Natural killer cell (primary cell): Measurements from ENCODE around the gene TRAFD1. TPM values are rescaled to one million over a fixed set of nuclear protein-coding genes. Genes with fewer than 3 reads are reported as not detected.
A peak's percentile ranks its signal among the peaks of the same experiment; 100 is the strongest.

Experiments used
- ATAC-seq, 3 donors: fragments of 150-1000 bp in 2 of 3; fragments of 200-7000 bp in 1 of 3; cut with Tn5 transposase; 1 replicate in 1 of 3; 2 replicates in 2 of 3; pipeline ENCODE4 v1.10.0; 2021; ENCODE audit warnings: mild to moderate bottlenecking in 2 of 3, moderate library complexity in 2 of 3
- DNase-seq, 2 donors: peaks; one replicate each; pipeline versions ENCODE4 v3.0.0 to v3.0.0-alpha.2; 2013 to 2021; ENCODE audit warnings: mixed read lengths in 1 of 2
- H3K27ac ChIP-seq: one replicate; pipeline ENCODE4 v1.5.1; 2013; ENCODE audit warnings: mild to moderate bottlenecking, low read length
- H3K27me3 ChIP-seq: one replicate; pipeline ENCODE4 v1.6.1; 2013; ENCODE audit warnings: low read length; ENCODE audit not compliant: control insufficient read depth, insufficient read depth
- H3K36me3 ChIP-seq: one replicate; pipeline ENCODE4 v1.6.1; 2013; ENCODE audit warnings: low read length; ENCODE audit not compliant: control insufficient read depth, insufficient read depth
- H3K4me1 ChIP-seq: one replicate; pipeline ENCODE4 v1.6.1; 2013; ENCODE audit warnings: low read length; ENCODE audit not compliant: control insufficient read depth, insufficient read depth
- H3K4me3 ChIP-seq: one replicate; pipeline ENCODE4 v1.5.1; 2013; ENCODE audit warnings: low read length
- H3K9me3 ChIP-seq: one replicate; pipeline ENCODE4 v1.6.1; 2013; ENCODE audit warnings: low read length; ENCODE audit not compliant: control insufficient read depth, insufficient read depth
- H3K27ac Mint-ChIP-seq, 2 donors: one replicate each; pipeline ENCODE4 v1.8.0; 2022; ENCODE audit warnings: mild to moderate bottlenecking in 2 of 2, mixed read lengths in 2 of 2, moderate library complexity in 1 of 2
- H3K27me3 Mint-ChIP-seq, 2 donors: one replicate each; pipeline ENCODE4 v1.8.0; 2022; ENCODE audit warnings: low read depth in 2 of 2, mixed read lengths in 2 of 2
- H3K36me3 Mint-ChIP-seq: one replicate; pipeline ENCODE4 v1.8.0; 2022; ENCODE audit warnings: mixed read lengths
- H3K4me1 Mint-ChIP-seq, 2 donors: one replicate each; pipeline ENCODE4 v1.8.0; 2022; ENCODE audit warnings: mixed read lengths in 2 of 2
- H3K4me3 Mint-ChIP-seq: one replicate; pipeline ENCODE4 v1.8.0; 2022; ENCODE audit warnings: mild to moderate bottlenecking, moderate library complexity, mixed read lengths
- H3K9me3 Mint-ChIP-seq, 2 donors: one replicate each; pipeline ENCODE4 v1.8.0; 2022; ENCODE audit warnings: mixed read lengths in 2 of 2
- WGBS: methylation state at CpG from one replicate; pipeline ENCODE4 v1.1.7; 2013; ENCODE audit warnings: missing lambda C conversion rate; ENCODE audit not compliant: insufficient coverage; 5-methylcytosine and 5-hydroxymethylcytosine counted together
- intact Hi-C: fragments of 100-400 bp; cut with micrococcal nuclease; formaldehyde crosslinking; loops from one replicate; pipeline ENCODE4 v1.14.2; 2022
- total RNA-seq, 4 donors: library from RNA; stranded (reverse); fragments of 120-200 nt in 1 of 4; gene quantifications; one replicate each; pipeline versions ENCODE4 v1.2.3 to v1.2.4, GENCODE V29; 2013 to 2022
- TF ChIP-seq, protein P1 (sequence below): fragments of 200-600 bp; IDR thresholded peaks from one replicate; pipeline ENCODE4 v1.8.0; 2022; ENCODE audit warnings: antibody characterized with exemption

Gene TRAFD1
- total RNA-seq, 3 donors from 2014 or later (not counting 1 experiment from before 2014, with no cell fraction given), result 35.8 to 45.3 (median 45.2) TPM

DNA sequence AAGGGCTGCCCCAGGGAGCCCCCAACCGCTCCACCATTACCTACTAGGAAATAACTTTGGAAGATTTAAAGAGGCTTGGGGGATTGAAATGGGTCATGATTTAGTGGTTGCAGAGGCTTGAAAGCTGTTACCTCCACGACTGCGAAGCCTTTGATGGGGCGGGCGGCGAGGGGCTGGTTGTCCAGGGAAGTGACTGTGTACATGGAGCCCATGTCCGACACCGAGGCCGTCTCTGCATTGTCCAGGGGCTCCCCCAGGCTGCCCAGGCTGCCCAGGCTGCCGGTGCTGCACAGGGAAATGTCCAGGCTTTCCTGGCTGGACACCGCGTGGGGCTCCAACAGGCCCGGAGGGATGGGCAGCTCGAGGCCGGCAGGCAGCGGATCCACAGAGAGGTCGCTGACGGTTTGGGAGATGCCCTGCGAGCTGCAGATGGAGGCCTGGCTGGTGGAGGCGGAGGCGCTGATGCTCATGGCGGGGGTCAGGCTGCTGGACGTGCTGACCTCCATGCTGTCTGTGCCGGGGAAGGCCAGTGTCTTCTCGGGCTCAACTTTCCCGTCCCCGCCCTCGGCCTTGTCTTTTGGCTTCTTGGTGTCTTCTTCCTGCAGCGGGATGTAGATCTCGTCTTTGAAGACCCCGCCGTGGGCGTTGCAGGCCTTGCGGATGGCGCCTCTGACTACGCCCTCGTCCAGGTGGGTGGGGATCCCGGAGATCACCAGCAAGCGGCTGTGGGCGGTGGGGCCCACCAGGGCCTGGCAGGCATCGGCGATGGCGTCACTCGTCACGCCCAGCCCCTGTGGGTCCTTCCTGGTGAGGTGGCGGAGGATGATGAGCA lies 58.9 kb downstream of the TRAFD1 start:
- Histone ChIP-seq H3K27ac (no peak overlapping the region), H3K36me3 (peaks cover 46% of the 10 kb centered on the region), H3K27me3 (no peaks in the 10 kb centered on the region), H3K9me3 (no peaks in the 10 kb centered on the region), H3K4me1 (no peaks in the 10 kb centered on the region), H3K4me3 (no peak overlapping the region)
- no peaks in the 10 kb centered on the region for H3K9me3 Mint-ChIP-seq
- no peaks in the 10 kb centered on the region for H3K36me3 Mint-ChIP-seq
- ATAC-seq (no peak), DNase-seq (no peak)
- no peak overlapping the region for H3K27ac Mint-ChIP-seq
- no peaks in the 10 kb centered on the region for H3K4me1 Mint-ChIP-seq
- no peaks in the 10 kb centered on the region for H3K27me3 Mint-ChIP-seq
- 97% methylated on average over 45 of the region's 46 CpGs for WGBS
- intact Hi-C loops, result no loop called here
- TF ChIP-seq, protein P1, sequence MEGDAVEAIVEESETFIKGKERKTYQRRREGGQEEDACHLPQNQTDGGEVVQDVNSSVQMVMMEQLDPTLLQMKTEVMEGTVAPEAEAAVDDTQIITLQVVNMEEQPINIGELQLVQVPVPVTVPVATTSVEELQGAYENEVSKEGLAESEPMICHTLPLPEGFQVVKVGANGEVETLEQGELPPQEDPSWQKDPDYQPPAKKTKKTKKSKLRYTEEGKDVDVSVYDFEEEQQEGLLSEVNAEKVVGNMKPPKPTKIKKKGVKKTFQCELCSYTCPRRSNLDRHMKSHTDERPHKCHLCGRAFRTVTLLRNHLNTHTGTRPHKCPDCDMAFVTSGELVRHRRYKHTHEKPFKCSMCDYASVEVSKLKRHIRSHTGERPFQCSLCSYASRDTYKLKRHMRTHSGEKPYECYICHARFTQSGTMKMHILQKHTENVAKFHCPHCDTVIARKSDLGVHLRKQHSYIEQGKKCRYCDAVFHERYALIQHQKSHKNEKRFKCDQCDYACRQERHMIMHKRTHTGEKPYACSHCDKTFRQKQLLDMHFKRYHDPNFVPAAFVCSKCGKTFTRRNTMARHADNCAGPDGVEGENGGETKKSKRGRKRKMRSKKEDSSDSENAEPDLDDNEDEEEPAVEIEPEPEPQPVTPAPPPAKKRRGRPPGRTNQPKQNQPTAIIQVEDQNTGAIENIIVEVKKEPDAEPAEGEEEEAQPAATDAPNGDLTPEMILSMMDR, result no peak
- H3K4me3 Mint-ChIP-seq, result no peak overlapping the region

DNA sequence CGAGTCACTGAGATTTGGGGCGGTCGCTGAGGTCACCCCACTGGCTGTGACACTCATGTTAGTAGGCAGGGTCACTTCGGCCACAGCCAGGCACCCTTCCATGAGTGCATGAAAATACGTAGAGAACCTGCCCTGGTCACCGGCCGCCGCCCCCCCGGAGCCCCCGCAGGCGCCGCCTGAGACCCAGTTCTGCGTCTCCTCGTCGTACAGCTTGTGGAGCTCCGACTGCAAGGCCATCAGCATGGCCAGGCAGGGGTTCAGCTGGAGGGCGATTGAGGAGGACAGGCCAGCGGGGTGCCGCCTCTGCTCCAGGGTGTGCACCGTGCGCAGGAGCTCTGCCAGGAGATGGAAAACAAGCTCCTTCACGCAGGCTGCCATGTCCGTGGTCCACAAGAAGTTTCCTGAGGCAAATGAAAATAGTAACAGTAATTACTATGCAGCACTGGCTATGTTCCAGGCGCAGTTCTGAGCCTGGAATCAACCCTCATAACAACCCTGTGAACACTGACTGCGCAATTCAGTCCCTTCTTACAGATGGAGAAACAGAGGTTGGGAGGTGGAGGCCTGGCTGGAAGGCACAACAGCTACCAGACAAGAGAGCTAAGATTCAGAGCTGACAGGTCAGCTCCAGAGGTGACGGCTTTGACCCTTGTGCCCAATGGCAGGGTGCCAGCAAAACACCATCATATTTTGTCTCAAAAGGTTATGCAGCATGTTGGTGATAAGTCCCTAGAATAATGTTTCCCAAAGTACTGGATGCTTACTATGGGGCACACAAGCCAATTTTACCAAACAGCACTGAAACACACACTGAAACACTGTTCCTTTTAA lies 59.9 kb downstream of the TRAFD1 start:
- H3K9me3 Mint-ChIP-seq, result no peaks in the 10 kb centered on the region
- no peaks in the 10 kb centered on the region for H3K27me3 Mint-ChIP-seq
- no peak overlapping the region for H3K27ac ChIP-seq
- WGBS, result 97% methylated on average over 25 of the region's 26 CpGs
- no peak overlapping the region for H3K27ac Mint-ChIP-seq
- H3K36me3 Mint-ChIP-seq, result no peaks in the 10 kb centered on the region
- DNase-seq (no peak), ATAC-seq (peak in 1 of 3 donors; percentile 21)
- no peaks in the 10 kb centered on the region for H3K4me1 Mint-ChIP-seq
- H3K36me3 ChIP-seq, result peaks cover 38% of the 10 kb centered on the region
- no peaks in the 10 kb centered on the region for H3K9me3 ChIP-seq
- H3K27me3 ChIP-seq, result no peaks in the 10 kb centered on the region
- no peaks in the 10 kb centered on the region for H3K4me1 ChIP-seq
- TF ChIP-seq, protein P1, result no peak
- no peak overlapping the region for H3K4me3 Mint-ChIP-seq
- intact Hi-C loops, result no loop called here
- H3K4me3 ChIP-seq, result no peak overlapping the region

DNA sequence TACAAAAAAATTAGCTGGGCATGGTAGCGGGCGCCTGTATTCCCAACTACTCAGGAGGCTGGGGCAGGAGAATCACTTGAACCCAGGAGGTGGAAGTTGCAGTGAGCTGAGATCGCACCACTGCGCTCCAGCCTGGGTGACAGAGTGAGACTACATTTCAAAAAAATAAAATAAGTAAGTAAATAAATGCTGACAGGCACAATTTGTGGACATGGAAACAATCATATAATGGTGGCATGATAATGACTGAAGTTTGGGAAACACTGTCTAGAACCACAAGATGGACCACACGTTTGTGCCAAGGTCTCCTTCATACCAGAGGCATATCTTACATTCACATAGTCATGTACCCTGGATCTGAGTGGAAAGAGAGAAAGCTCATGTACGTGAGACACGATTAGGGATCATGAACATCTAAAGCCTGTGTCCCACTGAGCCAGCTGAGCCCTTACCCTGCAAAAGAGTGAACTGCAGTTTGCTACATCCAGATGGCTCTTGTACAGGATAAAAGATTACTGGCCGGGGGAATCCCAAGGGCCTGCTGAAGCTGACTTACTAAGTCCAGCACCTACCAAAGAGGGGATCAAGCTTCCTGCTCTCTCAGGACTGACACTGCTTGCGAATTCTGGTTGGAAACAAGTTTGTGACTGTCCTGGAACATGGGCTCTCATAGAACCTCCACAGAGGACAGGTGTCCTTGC lies 62.9 kb downstream of the TRAFD1 start:
- WGBS, result 97% methylated on average over 8 of the region's 9 CpGs
- Histone ChIP-seq H3K27me3 (no peaks in the 10 kb centered on the region), H3K9me3 (no peaks in the 10 kb centered on the region), H3K36me3 (peaks cover 55% of the 10 kb centered on the region), H3K27ac (no peak overlapping the region), H3K4me1 (no peaks in the 10 kb centered on the region), H3K4me3 (no peak overlapping the region)
- DNase-seq (no peak), ATAC-seq (peak in 1 of 3 donors; percentile 6)
- intact Hi-C loops, result no loop called here
- H3K27me3 Mint-ChIP-seq, result no peaks in the 10 kb centered on the region
- no peaks in the 10 kb centered on the region for H3K4me1 Mint-ChIP-seq
- H3K4me3 Mint-ChIP-seq, result no peak overlapping the region
- no peak overlapping the region for H3K27ac Mint-ChIP-seq
- TF ChIP-seq, protein P1, result no peak
- H3K36me3 Mint-ChIP-seq, result peaks cover 5% of the 10 kb centered on the region
- H3K9me3 Mint-ChIP-seq, result no peaks in the 10 kb centered on the region
